ENCODE data around the gene SLC6A12.
"Not testable (repeated sequence)": the region's sequence is repeated elsewhere in the genome, so short reads cannot be mapped to it uniquely, and the experiment has no call there.

SLC6A12 gene

DNA sequence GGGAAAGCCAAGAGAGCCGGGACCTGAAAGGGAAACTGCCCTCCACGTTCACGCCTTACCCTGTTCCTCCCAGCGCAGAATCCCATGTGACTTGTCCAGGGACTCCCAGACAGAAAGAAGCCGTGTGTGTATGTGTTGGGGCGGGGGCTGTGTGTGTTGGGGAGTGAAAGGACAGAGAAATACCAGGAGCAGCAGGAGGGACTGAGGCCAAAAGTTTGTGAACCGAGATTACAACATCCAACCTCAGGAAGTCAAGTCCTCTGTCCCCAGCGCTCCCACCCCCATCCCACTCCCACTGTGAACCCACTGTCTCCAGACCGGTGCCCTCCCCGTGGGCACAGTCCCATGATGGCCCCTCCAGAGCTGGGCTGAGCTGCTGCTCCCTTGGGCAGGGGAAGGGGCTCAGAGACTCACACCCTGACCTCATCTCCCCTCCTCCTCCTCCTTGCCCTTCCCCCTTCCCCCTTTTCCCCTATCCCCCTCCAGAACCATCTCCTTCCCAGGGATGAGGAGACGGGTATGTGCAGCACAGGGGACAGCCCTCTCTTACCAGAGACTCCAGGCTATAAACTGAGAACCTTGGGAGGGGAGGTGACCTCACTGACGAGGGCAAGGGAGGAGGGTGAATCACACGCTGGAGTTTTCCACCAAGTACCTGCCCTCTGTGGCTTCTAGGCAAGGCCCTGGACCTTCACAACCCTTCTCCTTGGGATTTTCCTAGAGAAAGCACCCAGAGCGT is at the start of gene SLC6A12:
TSS of gene SLC6A12 (minus strand) at position 155 of the 739 bp plus-strand sequence. CDS start 4,171 bp downstream, outside the sequence.
- no peak for DNase-seq

DNA sequence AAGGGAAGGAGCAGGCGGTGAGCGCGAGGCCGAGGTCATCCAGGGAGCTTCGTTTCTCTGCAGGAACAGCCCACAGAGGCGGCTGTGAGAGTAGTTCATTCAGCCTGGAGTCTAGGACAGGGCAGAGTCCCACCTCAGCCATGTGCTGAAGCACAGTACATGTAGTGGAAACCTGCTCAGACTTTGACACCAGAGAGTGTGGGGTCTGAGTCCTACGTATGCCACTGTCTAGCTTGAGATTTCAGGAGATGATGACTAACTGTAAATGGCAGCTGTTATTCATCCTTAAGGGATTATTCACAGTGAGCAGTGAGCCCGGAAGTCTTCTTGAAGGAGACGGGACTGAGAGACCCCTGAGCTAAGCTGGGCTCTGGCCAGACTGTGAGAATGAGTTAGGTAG is 49.6 kb upstream of the SLC6A12 start:
- DNase-seq: no peak

DNA sequence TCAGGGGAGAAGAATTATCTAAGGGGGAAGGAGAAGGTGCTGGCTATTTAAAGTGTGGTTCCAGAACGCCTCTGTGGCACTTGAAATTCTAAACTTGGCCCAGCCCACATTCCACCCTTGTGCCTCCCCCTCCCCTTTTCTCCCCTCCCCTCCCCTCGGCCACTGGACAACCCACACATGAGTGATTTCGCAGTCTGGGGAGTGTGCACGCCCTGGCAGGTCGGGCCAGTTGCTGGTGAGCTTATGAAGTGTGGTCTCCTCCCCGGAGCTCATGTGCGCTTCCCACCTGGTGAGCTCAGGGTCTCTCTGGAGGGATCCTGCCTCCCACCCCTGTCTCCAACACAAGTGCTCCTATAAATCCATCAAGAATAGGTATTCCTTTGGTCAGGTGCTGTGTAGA is 48.9 kb upstream of the SLC6A12 start, which contains the start of gene SLC6A13:
TSS of gene SLC6A13 (minus strand) at position 20 of the 400 bp plus-strand sequence. CDS start 2,784 bp downstream, outside the sequence.
- no peak for DNase-seq

DNA sequence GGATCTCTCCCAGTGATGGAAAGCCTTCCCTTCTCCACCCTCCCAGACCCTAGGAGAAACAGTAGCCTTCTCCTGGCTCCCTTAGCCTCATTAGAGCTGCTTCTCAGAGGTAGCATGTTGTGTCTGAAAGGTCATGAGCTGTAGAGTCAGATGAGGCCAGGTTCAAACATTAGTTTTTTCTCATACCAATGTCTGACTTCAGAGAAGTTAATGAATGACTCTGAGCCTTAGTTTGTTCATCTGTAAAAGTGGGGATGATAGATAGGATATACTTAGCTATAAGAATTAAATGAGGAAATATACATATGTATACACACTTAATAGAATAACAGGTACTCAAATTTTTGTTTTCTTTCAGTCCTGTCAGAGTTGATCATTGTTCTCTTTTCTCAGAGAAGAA is 48.2 kb upstream of the SLC6A12 start:
- no peak for DNase-seq

DNA sequence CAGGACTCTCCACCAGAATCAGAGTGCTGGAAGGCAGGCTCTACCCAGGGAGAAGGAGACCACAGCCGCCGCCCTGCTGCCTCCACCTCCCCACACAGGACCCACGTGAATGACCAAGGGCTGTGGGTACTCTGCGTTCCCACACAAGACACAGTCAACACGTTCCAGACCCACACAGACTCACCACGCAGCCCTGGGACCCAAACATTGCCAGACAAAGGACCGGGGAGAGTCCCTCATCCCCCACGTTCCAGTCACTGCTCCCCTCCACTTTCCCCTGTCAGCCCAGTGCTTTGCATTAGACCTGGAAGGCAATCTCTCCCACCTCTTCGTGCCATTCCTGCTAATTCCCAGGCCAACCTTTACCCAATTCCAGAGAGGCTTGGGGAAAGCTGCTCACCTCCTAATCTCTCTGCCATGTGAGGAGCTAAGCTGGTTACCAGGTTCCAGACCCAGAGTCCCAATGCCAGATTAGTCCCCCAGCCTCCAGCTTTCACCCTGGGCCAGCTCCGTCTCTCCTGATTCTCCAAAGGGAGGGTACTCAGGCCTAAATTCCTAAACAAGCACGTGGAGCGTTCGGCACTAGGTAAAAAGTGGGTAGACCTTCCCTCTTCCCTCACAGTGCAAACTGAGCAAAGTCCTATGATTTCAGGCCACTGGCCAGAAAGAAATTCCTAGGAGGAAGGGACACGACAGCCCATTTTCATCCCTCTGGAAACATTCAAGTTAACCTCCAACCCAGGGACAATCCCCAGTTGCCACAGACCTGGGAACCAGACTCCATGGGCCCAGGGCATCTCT is 43.8 kb upstream of the SLC6A12 start:
- no peak for DNase-seq

DNA sequence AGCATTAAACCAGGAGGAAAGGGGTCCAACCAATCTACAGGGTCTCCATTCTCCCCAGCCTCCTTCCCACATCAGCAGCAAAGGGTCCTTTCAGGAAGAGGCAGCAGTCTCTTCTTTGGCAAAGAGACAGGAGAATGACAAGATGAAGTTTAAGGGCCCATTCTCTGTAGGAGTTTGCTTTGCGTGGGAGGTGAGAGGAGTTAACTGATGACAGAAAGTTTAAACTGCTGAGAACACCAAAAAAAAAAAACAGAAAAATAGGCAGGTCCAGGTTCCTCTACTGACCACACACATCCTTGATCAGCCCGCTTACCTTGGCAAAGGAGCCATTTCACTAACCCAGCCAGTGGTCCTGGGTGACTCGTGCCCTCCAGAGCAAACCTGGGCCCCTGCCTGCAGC is 43.0 kb upstream of the SLC6A12 start:
- DNase-seq: no peak

DNA sequence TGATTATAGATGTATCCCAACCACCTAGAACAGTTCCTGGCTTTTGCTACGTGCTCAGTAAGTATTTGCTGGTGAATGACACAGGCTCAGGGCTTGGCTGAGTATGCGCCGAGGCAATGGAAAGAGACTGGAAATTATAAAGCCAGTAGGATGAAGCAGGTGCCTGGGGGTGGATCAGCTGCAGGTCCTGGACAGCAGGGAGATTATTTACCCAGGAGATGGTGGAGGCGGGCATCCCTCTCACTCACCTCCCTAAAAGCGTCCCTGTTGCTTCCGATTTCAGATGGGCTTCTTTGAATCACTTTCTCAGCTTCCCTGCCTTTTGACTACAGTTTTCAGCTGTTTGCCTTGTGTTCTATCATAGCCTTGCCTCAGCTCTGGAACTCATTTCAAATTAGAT is 42.3 kb upstream of the SLC6A12 start:
- DNase-seq: no peak

DNA sequence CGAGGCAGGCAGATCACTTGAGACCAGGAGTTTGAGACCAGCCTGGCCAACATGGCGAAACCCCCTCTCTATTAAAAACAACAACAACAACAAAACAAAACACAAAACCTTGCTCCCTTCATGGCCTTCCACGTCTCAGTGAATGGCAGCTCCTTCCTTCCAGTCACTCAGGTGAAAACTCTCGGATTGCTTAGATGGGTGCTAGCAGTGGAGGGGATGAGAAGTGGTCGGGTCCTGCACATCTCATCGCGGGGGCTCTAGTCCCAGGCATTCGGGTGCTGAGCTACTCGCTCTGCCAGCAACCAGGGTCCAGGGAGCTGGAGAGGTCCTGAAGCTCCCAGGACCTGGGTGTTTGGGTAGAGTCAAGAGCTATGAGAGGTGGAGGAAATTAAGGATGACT is 41.0 kb upstream of the SLC6A12 start:
- DNase-seq: no peak

DNA sequence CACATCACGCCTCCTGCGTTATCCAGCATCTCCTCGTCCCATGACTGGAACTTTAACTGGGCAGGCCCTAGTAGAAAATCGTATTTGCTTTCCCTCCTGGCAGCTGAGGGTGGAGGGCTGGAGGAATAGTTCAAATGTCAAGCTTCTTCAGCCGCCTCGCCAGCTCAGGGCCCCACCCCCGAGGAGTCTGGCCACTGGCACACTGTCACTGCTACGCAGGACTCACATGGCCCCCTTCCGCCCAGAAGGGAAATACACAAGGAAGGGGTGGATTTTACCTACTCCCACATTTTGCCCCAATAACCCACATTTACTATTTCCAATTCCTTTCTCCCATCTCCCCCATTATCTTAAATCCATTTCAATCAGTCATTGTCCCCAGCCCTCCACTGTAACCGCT is 40.1 kb upstream of the SLC6A12 start:
- DNase-seq: no peak

DNA sequence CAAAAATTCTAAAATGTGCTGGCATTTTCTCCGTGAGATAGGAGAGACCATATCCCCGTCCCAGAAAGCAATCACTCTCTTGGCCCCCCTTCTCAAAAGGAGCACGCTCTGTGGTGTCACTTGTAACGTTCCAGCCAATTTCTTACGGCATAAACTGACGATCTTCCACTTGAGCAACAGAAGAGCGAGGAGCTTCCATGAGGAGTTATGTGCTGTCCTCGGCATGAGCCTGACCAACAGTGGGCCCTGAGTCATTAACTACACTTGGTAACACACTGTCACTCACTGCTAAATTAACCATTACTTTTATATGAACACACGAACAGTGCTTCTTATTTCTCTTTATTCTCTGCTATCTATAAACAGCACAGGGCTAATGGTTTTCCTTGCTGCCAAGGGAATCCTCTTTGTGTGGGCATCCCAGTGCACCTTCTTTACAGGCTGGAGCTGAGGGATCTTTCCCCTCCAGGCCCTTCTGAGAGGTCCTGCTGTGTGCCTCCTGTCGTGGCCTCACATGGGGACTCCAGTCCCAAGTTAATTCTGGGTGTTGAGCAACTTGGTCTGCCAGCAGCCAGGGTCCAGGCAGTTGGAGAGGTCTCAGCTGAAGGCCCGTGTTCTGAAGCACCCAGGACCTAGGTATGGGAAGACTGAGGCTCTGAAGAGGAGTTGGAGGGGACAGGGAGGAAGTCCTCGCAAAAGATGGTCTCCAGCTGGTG is 39.3 kb upstream of the SLC6A12 start:
- DNase-seq: no peak

DNA sequence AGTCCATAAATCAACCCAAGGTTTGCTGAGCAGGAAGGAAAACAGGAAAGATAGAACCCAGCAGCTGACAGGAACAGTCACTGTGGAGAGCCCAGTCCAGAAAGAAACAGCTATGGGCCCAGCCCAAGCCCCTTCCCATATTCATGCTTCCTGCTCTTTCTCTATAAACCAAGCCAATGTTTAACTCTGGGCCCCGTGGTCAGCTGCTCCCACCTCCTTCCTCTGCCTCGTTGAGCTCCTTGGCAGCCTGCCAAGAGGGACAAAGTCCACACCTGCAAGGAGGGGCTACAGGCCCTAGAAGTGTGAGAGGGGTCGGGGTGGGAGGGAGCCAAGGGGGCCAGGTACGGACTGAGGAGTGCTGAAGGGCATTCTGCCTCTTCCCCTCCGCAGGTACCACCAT is 38.7 kb upstream of the SLC6A12 start:
- no peak for DNase-seq

DNA sequence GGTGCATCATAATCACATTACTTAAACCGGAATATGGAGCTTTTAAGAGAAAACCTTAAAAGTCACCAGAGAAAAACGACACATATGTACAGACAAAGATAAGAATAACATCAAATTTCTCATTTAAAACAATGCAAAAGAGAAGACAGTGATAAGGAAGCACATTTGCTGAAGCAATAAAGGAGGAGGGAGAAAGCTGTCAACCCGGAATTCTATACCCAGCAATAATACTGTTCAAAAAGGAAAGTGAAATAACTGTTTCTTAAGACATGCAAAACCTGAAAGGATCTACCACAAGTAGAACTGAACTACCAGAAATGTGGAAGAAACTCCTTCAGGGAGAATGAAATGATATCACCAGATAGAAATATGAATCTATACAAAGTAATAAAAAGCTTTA is 33.3 kb upstream of the SLC6A12 start:
- DNase-seq: no peak

DNA sequence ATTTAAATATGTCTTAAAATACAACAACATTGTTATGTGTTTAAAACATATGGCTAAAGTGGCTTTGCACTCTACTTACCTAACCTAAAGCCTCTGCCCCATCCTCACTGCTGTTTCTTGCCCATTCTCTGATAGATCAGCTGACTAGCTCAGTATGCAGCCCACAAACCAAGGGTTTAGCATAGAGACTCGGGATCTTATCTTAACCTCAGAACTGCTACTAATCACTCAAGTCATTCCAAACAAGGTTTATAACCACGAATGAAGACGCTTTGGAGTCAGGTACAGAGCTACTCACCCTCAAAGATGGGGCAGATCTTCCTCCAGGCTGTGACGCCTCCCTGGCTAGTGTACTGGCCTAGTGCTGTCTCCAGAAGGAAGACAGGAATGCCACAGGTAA is 29.4 kb upstream of the SLC6A12 start:
- no peak for DNase-seq

DNA sequence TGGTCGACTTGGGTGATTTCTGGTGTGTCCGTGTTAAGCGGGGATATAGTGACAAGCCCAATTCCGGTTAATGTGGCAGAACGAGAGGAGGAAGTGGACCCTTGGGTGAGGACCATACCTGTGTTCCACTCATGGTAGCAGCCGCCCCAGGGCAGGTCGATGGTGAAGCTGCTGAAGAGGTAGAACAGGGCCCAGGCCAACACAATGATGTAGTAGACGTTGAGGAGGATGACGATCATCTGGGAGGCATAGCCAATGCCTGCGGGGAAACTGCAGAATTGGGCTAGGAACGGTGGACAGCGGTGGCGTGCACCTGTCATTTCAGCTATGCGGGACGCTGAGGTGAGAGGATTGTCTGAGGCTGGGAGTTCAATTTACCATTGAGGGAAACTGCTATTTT is 28.5 kb upstream of the SLC6A12 start:
- DNase-seq: no peak

DNA sequence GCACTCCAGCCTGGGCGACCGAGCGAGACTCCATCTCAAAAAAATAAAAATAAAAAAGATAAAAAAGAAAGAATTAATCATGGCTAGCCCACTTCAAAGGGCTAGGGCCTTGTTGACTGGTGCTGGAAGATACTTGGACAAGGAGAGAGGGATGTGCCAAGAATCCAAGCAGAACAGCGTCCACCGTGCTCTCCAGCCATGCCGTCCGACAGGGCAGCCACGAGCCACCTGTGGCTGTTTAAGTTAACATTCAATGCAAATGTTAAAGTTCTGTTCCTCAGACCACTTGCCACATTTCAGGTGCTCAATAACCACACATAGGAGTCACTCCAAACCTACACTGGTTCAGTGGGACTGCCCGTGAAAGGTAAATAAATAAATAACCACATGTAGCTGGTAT is 27.3 kb upstream of the SLC6A12 start:
- no peak for DNase-seq

DNA sequence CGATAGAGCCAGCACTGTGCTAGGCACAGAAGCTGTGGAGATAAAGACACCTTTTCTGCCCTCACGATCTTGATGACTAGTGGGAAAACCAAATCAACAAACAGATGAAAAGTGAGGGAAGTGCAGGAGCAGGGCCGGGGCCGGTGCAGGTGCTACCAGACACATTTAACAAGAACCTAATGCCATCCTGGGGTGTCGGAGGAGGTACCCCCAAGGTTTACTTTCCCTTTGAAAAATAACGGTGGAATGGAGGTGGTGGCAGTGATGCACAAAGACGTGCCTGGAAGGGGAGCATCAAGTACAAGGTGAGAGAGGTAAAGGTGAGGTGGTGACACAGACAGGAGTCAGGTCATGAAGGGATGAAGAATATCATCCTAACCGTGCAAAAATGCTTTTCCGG is 26.6 kb upstream of the SLC6A12 start:
- no peak for DNase-seq

DNA sequence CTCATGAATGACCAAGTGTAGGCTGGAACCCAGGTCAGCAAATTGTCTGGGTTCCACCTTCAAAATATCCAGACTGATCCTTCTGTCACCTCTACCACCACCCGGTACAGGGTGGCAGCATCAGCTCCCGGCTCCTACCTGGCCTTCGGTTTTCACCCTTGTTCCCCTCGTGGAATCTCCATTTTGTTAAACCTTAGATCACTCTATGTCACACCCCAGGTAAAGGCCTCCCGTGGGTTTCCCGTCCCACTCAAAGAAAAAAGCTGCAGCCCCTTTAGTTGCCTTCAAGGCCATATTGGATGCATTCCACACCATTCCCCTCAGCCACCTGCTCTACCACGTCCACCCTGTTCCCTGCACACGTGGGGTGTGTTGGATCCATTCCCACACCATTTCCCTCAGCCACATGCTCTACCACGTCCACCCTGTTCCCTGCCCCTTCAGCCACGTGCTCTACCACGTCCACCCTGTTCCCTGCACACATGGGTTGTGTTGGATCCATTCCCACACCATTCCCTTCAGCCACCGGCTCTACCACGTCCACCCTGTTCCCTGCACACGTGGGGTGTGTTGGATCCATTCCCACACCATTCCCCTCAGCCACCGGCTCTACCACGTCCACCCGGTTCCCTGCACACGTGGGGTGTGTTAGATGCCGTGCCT is 24.9 kb upstream of the SLC6A12 start:
- DNase-seq: no peak

DNA sequence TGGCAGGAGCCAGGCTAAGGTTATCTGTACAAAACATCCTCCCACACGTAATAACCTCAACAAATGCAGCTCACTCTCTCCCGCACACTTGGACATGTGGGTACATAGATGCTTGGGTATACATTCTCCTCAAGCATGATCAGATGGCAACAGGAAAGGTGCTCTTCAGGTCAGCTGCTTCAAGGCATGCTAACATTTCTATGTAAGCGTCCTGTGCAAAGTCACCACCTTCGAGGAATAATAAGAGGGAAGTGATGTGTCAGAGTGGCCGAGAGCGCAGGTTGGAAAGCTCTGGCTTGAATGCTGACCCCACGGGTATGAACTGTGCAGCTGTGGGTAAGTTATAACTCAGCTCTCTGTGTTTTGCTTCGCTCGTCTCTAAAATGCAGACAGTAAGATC is 24.2 kb upstream of the SLC6A12 start:
- no peak for DNase-seq

DNA sequence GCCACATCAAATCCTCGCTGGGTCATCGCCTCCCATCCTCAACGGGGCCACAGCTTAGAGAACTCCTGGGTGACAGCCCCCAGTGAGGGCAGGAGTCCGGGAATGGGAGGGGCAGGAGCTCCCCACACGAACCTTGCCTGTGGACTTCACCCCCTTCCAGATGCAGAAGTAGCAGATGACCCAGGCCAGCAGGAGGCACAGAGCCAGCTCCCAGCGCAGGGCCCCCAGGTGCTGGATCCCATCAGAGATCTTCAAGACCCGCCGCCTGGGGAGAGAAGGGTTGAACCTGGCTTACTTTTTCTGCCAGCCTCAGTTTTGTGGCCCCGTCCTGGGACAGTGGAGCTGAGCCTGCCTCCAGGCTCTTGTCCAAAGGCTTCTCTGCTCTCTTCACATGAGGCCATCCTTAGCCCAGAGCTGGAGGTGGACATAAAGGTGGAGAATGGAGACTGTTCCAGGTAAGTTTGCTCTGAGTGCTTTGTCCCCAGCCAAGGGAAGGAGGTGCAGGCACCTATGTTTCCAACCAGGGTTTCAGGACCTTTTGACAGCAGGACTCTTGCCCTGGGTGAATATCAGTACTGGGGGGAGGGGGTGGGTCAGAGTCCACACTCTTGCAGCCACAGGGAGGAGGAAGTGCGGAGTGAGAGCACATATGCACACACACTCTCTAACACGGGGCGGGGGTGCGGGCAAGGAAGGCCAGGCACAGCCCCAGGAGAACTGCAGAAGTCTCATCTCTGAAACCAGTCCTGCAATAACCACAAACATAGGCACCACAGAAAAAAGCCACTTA is 23.3 kb upstream of the SLC6A12 start:
- DNase-seq: no peak

DNA sequence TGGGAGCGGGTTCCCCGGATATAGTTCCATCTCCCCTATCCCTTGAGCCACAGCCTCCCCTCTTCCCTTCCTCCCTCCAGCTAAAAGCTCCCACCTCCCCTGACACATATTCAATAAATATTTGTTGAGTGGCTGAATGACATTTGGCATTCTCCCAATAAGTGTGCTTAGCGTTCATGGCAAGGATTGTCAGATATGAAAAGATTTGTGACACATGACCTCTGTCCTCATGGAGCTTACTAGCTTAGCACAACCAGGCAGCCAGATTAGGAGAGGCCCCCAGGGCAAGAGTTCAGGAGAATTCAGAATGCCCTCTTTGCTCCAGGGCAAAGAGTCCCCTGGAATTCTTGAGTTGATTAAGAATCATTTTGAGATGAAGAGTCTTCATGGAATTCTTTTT is 22.5 kb upstream of the SLC6A12 start:
- DNase-seq: no peak

DNA sequence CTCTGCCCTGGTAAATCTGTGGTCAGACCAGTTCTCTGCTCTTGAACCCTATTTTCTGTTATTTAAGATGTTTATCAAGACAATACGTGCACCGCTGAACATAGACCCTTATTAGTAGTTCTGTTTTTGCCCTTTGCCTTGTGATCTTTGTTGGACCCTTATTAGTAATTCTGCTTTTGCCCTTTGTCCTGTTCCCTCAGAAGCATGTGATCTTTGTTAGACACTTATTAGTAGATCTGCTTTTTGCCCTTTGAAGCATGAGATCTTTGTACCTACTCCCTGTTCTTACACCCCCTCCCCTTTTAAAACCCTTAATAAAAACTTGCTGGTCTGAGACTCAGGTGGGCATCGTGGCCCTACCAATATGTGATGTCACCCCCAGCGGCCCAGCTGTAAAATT is 22.0 kb upstream of the SLC6A12 start:
- not testable (repeated sequence) for DNase-seq

DNA sequence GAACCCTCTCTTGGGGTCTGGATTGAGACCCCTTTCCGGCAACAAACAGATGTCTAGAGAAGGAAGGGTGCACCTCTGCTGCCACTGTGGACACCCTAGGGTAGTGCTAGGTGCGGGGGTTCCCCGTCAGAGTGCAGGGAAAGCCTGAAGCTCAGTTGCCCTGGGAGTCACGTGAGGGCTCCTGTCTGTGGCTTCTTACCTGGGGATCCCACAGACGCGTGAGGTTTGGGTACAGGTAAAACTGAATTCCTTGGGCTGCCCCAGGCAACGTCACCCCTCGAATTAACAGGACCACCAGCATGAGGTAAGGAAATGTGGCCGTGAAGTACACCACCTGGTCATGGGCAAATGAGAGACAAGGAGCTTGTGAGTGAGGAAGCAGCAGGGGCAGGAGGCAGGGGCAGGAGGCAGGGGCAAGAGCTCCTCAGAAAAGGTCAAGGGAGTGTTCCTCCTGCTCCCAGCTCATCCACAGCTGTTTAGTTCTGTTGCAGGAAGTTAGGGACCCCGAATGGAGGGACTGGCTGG is 21.0 kb upstream of the SLC6A12 start:
- no peak for DNase-seq

Data from activated CD4-positive, alpha-beta T cell treated with anti-CD3 and anti-CD28 coated beads, Interleukin-10, Interleukin-2, amounts not matched to agents 100 ng/mL and 50 ng/mL, durations not matched to agents 16 hours and 8 hours (primary cell).